HG03025 (cell line): ENCODE data around the gene NEUROD2.

ENCODE experiments used
- ATAC-seq: cut with Tn5 transposase; IDR thresholded peaks from one replicate; pipeline ENCODE4 v1.9.1; 2021; ENCODE audit warnings: mild to moderate bottlenecking, moderate library complexity; ENCODE audit not compliant: unreplicated experiment, low FRiP score

NEUROD2 gene

GRCh38 chr17:39607851-39608130 lies at the start of gene NEUROD2:
Gene NEUROD2, minus strand, starts transcription at chr17:39607920. Its CDS starts 1,321 bp downstream, at chr17:39606599.
- no peak for ATAC-seq

GRCh38 chr17:39655105-39655504 lies 47.4 kb upstream of the NEUROD2 start:
- ATAC-seq: no peak

DNA sequence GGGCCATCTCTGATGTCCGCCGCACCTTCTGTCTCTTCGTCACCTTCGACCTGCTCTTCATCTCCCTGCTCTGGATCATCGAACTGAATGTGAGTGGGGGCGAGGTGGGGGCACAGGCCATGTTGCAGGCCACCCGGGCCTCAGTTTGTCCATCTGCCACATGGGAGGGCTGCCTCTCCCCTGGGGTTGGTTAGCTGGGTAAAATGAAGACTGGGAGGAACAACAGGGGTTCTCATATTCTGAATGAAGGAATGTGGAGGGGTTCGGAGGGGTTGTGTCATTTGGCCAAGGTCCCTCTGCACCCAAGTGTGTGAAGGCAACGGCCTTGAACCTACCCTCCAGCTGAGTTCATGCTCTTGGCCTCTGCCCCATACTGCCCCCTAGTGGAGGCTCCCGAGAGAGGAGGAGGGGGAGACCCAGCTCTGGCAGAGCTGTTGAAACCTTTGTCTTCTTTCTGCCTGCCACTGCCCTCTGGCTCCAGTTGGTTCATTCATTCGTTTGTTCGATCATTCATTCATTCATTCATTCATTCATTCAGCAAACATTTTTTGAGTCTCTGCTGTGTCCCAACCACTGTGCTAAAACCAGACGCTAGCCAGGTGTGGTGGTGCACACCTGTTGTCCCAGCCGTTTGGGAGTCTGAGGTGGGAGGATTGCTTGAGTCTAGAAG lies 46.1 kb upstream of the NEUROD2 start:
- ATAC-seq: no peak

DNA sequence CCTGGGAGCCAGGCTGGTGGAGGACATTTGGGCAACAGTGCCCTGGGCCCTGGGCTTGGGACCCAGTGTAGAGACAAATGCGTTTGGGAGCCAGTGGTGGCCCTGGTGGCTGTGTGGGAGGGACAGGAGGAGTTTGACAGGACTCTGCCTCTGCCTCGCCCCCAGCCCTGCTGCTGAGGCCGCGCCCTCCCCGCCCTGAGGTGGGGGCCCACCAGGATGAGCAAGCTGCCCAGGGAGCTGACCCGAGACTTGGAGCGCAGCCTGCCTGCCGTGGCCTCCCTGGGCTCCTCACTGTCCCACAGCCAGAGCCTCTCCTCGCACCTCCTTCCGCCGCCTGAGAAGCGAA lies 45.6 kb upstream of the NEUROD2 start:
- ATAC-seq: no peak

DNA sequence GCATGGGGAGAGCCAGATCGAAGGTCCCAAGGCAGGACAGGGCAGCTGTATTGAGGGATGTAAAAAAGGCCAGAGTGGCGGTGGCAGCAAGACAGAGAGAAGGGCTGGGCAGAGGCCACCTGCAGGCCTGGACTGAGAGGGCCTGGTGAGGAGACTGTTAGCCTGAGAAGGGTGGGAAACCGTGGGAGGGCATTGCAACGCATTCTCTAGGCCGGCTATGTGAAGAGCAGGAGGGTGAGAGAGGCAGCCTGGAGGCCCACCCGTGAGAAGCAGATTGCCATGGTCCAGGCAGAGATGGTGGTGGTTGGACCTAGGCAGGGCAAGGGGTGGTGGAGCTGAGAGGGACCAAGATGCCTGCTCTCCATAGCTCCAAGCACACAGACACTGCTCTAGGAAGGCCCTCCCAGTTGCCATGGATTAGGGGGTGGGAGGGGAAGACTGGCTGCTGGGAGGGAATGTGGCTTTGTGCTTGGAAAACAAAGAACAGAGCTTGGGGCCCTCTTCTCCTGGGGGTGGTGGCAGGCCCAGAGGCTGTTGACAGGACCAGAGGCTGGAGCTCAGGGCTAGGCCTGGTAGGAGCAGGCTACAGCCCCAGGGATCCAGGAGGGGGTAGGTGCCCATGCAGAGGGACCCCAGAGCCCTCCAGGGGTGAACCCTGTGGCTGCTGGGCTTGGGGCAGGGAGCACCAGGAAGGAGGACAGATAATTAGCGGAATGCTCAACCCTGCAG lies 45.0 kb upstream of the NEUROD2 start:
- ATAC-seq: no peak

GRCh38 chr17:39651923-39652586 lies 44.3 kb upstream of the NEUROD2 start:
- ATAC-seq: no peak

- no peak for ATAC-seq
Measured at GRCh38 chr17:39650121-39650579, 42.4 kb upstream of the NEUROD2 start.

DNA sequence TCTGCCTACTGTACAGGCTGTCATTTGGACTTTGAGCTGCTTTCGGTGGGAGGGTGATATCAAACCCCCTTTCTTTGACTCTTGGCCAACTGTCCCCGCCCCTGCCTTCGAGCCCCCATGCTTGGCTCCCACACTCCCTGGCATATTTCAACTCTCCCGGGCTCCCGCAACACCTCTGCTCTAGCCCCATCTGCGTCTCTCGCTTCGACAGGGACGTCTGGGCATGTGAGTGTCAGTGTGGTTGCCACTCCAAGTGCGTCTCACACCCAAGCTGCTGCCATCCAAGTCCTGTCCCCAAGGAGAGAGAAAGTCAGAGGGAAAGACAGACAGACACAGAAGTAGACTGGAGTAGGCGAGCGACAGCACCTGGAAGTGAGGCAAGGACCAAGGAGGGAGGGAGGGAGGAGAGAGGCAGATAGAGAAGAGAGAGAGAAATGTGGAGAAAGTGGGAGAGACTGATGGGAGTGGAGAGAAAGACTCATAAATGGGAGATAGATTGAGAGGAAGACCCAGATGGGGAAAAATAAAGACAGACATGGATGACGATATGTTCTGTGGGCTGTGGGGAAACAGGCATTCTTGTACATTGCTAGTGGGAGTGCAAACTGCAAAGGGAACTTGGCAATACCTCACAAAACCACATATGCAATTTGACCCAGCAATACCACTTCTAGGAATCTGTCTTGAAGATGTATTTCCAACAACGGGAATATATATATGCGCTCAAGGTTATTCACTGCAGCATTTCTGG lies 41.1 kb upstream of the NEUROD2 start:
- no peak for ATAC-seq

DNA sequence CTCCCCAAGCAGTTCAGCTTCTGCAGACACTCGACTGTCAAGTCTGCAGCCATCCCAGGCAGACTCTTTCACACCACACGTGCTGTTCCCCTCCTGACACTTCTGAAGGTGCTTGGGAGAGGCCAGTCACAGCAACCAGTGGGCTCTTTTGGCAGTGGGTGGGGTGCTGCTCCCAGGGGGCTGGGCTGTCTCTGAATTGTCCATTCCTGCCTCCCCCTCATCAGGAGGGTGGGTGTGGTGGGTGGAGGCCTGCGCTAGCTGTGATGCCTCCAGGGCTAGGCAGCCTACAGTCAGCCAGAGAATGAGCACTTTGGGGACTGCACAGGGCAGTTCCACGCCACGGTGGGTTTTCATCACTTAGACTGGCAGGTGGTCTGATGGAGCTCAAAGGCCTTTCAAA lies 39.5 kb upstream of the NEUROD2 start:
- ATAC-seq: no peak

- ATAC-seq: no peak
Measured at GRCh38 chr17:39643271-39643670, 35.6 kb upstream of the NEUROD2 start.

GRCh38 chr17:39642291-39643074 lies 34.8 kb upstream of the NEUROD2 start:
- no peak for ATAC-seq

DNA sequence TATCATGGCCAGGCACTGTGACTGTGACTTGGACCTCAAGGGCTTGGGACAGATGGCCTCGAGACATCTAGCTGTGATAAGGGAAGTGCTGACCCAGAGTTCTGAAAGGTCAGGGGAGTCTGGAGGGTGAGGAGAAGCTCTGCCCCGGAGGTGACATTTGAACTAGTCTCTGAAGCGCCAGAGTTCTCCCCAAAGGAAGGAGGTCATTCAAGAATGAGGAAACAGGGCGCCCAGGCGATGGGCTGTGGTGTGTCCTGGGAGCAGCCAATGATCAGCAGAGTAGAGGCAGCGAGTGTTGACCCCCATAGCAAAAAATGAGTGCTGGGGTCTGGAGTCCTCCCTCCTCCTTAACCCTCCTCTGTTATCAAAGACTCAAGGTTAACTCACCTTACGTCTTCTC lies 34.2 kb upstream of the NEUROD2 start:
- ATAC-seq: no peak

DNA sequence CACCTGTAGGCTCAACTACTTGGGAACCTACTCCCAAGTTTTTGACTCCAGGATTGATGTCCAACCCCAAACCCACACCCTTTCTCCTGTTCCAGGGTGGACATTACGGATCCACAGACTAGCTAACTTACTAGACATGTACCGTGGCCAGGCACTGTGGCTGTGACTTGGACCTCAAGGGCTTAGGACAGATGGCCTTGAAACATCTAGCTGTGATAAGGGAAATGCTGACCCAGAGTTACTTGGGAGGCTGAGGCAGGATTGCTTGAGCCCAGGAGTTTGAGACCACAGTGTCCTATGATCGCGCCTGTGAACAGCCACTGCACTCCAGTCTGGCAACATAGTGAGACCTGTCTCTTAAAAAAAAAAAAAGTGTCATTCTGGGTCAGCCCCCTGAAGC lies 33.4 kb upstream of the NEUROD2 start:
- ATAC-seq: no peak

GRCh38 chr17:39640591-39641031 lies 32.9 kb upstream of the NEUROD2 start:
- no peak for ATAC-seq

GRCh38 chr17:39639566-39640458 lies 32.1 kb upstream of the NEUROD2 start:
- no peak for ATAC-seq

- no peak for ATAC-seq
Measured at GRCh38 chr17:39639043-39639442, 31.3 kb upstream of the NEUROD2 start.

DNA sequence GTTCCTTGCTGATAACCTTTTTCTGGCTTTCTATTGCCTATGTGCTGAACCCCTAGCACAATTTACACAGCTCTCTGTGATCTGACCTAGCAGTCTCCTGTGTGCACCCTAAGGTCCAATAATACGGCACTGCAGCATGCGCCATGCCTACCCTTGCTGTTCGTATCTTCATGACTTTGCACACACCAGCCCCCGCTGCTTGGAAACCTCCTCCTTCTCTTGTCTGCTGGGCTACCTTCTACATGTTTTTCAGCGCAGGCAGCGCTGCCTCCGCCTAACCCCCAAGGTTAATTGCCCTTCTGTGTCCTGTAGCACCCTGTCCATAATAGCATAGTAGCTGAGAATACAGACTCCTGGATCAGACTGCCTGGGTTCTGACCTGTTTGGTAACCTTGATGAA lies 30.6 kb upstream of the NEUROD2 start:
- ATAC-seq: no peak

- ATAC-seq: peak; percentile 56
Measured at GRCh38 chr17:39636927-39637736, 29.4 kb upstream of the NEUROD2 start, which contains the start of gene STARD3. Gene STARD3, plus strand, starts transcription at chr17:39637144. Its CDS starts 16,388 bp downstream, at chr17:39653532.

DNA sequence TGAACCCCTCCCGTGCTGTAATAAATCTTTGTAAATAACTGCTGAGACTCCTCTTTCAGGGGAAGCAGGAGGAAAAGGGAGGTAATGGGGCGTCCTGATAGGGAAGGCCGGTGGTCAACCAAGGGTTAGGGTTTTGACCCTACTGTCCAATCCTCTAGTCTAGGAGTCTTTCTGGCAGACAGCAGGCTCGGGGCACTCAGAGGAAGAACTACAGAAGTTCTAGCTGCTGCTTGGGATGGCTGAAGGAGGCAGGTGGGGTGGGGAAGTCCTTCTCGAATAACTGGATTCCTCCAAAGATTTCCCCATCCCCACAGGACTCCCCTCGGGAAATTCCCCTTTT lies 28.8 kb upstream of the NEUROD2 start:
- ATAC-seq: no peak
